DOHH2 (cell line): Measurements from ENCODE around the gene WNK1.

Experiments used
- EZH2phosphoT487 ChIP-seq: fragments of 200-600 bp; sonication (generic); IDR thresholded peaks from 2 replicates; pipeline ENCODE4 v1.6.1; 2017; ENCODE audit warnings: borderline replicate concordance, mild to moderate bottlenecking, antibody characterized with exemption, low read length, moderate library complexity, mixed read lengths
- TF ChIP-seq, protein P1 (sequence below): fragments of 200-600 bp; sonication (generic); IDR thresholded peaks from one replicate; pipeline ENCODE4 v1.5.1; 2014; ENCODE audit warnings: antibody characterized with exemption, mild to moderate bottlenecking, low read depth, low read length; ENCODE audit not compliant: poor library complexity, severe bottlenecking

DNA sequence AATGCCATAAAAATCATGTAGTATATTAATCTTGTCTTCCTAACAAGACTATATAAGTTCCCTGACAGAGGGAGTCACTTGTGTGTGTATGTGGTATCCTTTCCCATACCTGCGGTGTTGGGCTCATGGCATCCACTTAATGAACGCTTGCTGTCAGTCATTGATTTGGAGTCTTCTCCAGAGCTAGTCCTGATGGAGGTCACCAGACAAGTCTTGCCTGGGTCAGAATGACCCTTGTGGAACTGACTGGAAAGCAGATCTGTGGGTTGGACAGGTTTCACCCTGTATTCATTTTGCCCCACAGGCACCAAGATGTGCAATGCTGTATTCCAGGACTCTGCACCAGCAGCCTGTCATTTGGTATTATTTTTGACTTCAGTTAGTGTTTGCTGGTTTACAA lies 27.3 kb upstream of the WNK1 start:
- TF ChIP-seq, protein P1, sequence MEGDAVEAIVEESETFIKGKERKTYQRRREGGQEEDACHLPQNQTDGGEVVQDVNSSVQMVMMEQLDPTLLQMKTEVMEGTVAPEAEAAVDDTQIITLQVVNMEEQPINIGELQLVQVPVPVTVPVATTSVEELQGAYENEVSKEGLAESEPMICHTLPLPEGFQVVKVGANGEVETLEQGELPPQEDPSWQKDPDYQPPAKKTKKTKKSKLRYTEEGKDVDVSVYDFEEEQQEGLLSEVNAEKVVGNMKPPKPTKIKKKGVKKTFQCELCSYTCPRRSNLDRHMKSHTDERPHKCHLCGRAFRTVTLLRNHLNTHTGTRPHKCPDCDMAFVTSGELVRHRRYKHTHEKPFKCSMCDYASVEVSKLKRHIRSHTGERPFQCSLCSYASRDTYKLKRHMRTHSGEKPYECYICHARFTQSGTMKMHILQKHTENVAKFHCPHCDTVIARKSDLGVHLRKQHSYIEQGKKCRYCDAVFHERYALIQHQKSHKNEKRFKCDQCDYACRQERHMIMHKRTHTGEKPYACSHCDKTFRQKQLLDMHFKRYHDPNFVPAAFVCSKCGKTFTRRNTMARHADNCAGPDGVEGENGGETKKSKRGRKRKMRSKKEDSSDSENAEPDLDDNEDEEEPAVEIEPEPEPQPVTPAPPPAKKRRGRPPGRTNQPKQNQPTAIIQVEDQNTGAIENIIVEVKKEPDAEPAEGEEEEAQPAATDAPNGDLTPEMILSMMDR, result no peak
- TF ChIP-seq EZH2phosphoT487, result no peak
